ENCODE data around the gene ETV6.
"Not testable (repeated sequence)": the region's sequence is repeated elsewhere in the genome, so short reads cannot be mapped to it uniquely, and the experiment has no call there.

The ETV6 gene

GRCh38 chr12:11896417-11896929, 247.0 kb downstream of the ETV6 start:
- DNase-seq = no peak

DNA sequence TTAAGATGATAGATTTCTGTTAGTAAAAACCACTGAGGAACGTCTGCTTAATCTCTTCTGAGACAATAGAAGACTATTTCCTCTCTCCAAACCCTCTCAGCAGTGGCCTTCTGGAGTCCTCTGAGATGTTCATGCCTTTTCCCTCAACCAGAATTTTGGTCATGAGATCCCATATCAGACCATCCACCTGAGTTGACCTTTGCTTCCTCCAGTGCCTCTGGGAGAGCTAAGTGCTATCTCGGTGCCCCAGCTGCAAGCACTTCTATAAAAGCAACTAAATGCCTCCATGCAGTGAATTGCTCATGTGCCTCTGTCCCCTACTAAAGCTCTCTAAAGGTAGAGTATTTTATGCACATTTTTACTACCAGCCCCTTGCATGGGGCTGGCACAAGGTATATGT, 248.4 kb downstream of the ETV6 start:
- no peak for DNase-seq

- no peak for DNase-seq
These were observed 252.4 kb downstream of the ETV6 start for GRCh38 chr12:11901701-11902524.

- no peak for DNase-seq
These were observed 253.0 kb downstream of the ETV6 start for GRCh38 chr12:11902525-11902875.

DNA sequence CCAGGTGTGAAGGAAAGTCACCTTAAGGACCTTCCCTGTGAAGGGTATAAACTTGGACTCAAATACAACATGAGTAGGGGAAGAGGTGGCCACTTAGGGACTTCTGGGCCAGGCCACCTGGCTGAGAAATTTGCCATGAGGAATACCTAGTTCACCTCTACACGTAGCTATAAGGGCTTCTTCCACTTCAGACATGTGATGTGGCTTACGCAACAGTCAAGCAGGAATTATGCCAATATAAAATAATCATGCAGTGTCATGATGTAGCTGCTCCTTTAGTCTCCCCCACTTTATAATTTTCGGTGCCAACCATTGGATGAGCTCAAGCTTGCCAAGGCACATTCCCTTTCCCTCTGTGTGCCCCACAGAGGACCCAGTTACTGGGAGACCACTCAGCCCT, 254.7 kb downstream of the ETV6 start:
- no peak for DNase-seq

DNA sequence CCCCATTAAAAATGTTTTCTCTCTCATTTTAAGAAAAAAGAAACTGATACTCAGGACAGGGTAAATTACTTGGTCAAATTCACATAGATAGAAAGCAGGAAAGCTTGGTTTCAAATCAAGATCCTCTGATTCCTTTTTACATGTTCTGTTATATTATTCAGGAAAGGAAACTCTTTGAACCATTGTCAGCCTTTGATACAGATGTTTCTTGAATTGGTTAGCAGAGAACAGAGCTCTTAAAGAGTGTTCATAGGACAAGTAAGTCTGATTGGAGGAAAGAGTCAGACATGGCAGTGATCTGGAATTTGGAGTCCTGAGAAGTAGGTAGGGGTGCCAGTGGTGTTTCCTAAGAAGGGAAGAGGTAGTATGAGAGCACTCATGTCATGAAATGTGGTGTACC, 256.1 kb downstream of the ETV6 start:
- no peak for DNase-seq

GRCh38 chr12:11906286-11906935, 256.9 kb downstream of the ETV6 start:
- DNase-seq = no peak

GRCh38 chr12:11907625-11908024, 258.2 kb downstream of the ETV6 start:
- DNase-seq = no peak

DNA sequence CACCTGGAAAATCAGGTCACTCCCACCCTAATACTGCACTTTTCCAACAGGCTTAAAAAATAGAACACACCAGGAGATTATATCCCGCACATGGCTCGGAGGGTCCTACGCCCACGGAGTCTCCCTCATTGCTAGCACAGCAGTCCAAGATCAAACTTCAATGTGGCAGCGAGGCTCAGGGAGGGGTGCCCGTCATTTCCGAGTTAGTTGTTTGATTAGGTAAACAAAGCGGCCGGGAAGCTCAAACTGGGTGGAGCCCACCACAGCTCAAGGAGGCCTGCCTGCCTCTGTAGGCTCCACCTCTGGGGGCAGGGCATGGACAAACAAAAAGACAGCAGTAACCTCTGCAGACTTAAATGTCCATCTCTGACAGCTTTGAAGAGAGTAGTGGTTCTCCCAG, 259.9 kb downstream of the ETV6 start:
- not testable (repeated sequence) for DNase-seq

- DNase-seq = no peak
These were observed 266.6 kb downstream of the ETV6 start for GRCh38 chr12:11916113-11916512.

DNA sequence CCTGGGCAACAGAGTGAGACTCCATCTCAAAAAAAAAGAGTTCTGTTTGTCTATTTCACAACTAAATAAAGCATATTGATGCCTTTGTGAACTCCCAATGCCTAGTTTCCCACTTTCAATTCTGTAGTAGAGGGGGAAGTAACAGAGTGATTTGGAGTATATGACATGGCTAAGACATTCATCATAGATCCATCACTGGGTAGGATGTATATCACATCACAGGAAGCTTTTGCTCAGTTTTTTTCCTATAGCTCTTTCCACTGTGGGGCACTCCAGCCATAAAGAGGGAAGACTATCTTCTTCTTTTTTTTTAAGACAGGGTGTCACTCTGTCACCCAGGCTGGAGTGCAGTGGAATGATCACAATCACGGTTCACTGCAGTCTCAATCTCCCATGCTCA, 267.3 kb downstream of the ETV6 start:
- no peak for DNase-seq

DNA sequence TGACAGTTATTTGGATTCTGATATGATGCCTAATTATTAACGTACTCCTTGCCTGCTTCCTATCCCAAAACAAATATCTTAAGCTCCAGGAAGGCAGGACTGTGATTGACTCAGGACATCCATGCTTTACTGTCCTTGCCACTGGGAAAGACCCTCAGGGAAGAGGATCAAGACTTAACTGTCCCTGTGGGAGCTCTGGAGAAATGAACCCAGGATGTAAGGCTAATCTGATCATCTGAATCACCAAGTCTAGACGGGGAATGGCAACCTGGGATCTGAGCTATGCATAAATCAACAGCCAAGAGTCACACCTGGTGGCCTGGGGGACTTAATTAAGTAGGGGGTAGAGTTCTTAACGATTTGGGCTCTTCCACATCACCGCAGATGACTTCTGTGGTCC, 268.0 kb downstream of the ETV6 start:
- no peak for DNase-seq

DNA sequence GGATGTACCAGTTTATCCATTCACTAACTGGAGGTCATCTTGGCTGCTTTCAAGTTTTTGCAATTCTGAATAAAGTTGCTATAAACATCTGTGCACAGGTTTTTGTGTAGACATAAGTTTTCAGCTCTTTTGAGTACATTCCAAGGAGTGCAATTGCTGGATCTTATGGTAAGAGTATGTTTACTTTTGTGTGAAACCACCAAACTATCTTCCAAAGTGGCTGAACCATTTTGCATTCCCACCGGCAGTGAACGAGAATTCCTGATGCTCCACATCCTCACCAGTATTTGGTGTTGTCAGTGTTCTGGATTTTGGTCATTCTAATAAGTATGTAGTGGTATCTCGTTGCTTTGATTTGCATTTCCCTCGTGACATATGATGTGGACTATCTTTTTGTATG, 270.8 kb downstream of the ETV6 start:
- DNase-seq = no peak

GRCh38 chr12:11922361-11922760, 272.9 kb downstream of the ETV6 start:
- no peak for DNase-seq

- DNase-seq = no peak
These were observed 273.6 kb downstream of the ETV6 start for GRCh38 chr12:11923067-11923466.

DNA sequence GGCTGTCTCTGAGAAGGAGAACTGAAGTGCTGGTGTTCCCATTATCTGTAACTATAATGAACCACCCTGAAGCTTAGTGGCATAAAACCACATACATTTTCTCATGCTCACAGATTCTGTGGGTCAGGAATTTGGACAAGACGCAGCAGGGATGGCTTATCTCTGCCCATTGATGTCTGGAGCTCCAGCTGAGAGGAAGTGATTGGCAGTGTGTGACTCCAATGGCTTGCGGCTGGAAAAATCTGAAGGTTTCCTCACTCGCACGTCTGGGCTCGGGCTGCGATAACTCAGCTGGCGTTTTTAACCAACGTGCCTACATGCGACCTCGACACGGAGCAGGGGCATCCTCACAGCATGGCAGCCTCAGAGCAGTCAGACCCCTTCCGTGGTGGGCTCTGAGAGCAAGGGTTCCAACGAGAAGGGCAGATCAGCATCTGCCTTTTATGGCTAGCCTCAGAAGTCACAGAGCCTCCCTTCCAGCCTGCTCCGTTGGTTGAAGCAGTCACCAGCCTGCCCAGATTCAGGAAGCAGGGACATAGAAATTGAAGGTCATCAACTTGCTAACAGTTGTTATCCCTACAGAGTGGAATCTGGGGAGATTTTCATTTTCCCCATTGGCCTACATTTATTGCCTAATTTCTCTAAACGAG, 277.9 kb downstream of the ETV6 start:
- DNase-seq = no peak

- DNase-seq = no peak
These were observed 280.2 kb downstream of the ETV6 start for GRCh38 chr12:11929714-11930113.

GRCh38 chr12:11939223-11939622, 289.7 kb downstream of the ETV6 start:
- no peak for DNase-seq

DNA sequence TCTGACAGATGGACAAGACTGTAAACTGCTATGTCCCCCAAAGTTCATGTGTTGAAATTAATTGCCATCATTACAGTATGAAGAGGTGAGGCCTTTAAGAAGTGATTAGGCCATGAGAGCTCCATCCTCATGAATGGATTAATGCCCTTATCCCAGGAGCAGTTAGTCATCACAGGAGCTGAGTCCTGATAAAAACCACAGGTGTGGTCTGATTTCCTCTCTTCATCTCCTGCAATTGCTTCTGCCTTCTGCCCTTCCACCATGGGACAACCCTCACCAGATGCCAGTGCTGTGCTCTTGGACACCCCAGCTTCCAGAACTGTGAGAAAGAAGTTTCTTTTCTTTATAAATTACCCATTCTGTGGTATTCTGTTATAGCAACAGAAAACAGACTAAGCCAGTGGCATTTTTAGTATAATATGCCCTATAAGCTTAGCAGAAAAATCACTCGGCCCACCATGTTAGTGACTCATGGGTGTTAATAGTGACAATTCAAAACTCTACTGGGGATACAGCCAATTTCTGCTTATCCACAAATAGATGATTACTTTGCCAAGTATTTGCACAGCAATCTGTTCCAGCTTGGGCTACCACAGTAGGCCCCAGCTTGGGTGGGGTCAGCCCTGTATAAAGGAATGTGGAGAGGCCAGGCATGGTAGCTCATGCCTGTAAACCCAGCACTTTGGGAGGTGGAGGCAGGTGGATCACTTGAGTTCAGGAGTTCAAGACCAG, 292.3 kb downstream of the ETV6 start:
- no peak for DNase-seq

- DNase-seq = no peak
These were observed 294.6 kb downstream of the ETV6 start for GRCh38 chr12:11943919-11944700.
